Sigmoid colon (tissue), 7 donors: Measurements from ENCODE around the gene PLK3. TPM values are rescaled to one million over a fixed set of nuclear protein-coding genes. Genes with fewer than 3 reads are reported as not detected.
"Not testable (repeated sequence)": the region's sequence is repeated elsewhere in the genome, so short reads cannot be mapped to it uniquely, and the experiment has no call there.

ENCODE experiments used
- DNase-seq: peaks from one replicate; pipeline ENCODE4 v3.0.0-alpha.2; 2019
- H3K27ac ChIP-seq, 4 donors: fragments of 200-600 bp; sonication (generic); one replicate each; pipeline ENCODE4 v1.5.1; 2016 to 2019; ENCODE audit warnings: mild to moderate bottlenecking in 1 of 4
- H3K27me3 ChIP-seq, 3 donors: fragments of 200-600 bp; sonication (generic); one replicate each; pipeline ENCODE4 v1.5.1; 2019; ENCODE audit warnings: mild to moderate bottlenecking in 1 of 3
- H3K36me3 ChIP-seq, 4 donors: fragments of 200-600 bp; sonication (generic); one replicate each; pipeline ENCODE4 v1.5.1; 2016 to 2019
- H3K4me1 ChIP-seq, 4 donors: fragments of 200-600 bp; sonication (generic); one replicate each; pipeline ENCODE4 v1.5.1; 2017 to 2019
- H3K4me3 ChIP-seq, 4 donors: fragments of 200-600 bp; sonication (generic); one replicate each; pipeline ENCODE4 v1.5.1; 2017 to 2019; ENCODE audit warnings: mild to moderate bottlenecking in 2 of 4, moderate library complexity in 1 of 4
- H3K9me3 ChIP-seq, 4 donors: fragments of 200-600 bp in 3 of 4; sonication (generic) in 3 of 4; one replicate each; pipeline versions ENCODE4 v1.5.1 to v1.6.1; 2013 to 2019
- CTCF ChIP-seq, 4 experiments: fragments of 450-650 bp in 3 of 4; fragments of 200-600 bp in 1 of 4; IDR thresholded peaks; one replicate each; pipeline ENCODE4 v1.5.1; 2016 to 2019; ENCODE audit warnings: antibody characterized with exemption in 4 of 4, mild to moderate bottlenecking in 3 of 4, moderate library complexity in 2 of 4
- EP300 ChIP-seq, 4 donors: sonication (generic); formaldehyde crosslinking; IDR thresholded peaks; one replicate each; pipeline ENCODE4 v1.6.1; 2017; ENCODE audit warnings: antibody characterized with exemption in 4 of 4
- POLR2A ChIP-seq, 2 donors: fragments of 450-650 bp; IDR thresholded peaks; one replicate each; pipeline ENCODE4 v1.6.1; 2016; ENCODE audit warnings: antibody characterized with exemption in 2 of 2, mild to moderate bottlenecking in 2 of 2, moderate library complexity in 2 of 2
- POLR2AphosphoS5 ChIP-seq, 4 donors: sonication (generic); formaldehyde crosslinking; IDR thresholded peaks; one replicate each; pipeline ENCODE4 v1.6.1; 2017; ENCODE audit warnings: antibody characterized with exemption in 4 of 4
- WGBS, 2 donors: extraction: QIAGEN DNeasy Blood & Tissue Kit; methylation state at CpG; one replicate each; pipeline ENCODE4 v1.1.7; 2013; 5-methylcytosine and 5-hydroxymethylcytosine counted together
- intact Hi-C: fragments of 100-400 bp; cut with DNase I; formaldehyde crosslinking; loops from one replicate; pipeline ENCODE4 v1.15.1; 2023
- polyA plus RNA-seq, 3 donors: library from polyadenylated mRNA; stranded (reverse); fragments of 200-250 nt; gene quantifications; one replicate each; pipeline ENCODE4 v1.2.3, GENCODE V29; 2013
- total RNA-seq, 4 donors: library from RNA; depleted of rRNA; stranded (reverse); fragments of >200 nt; gene quantifications; one replicate each; pipeline ENCODE4 v1.1.0, GENCODE V29; 2016
- donor health status: healthy with polysubstance abuse.
- donor health status: Bipolar disorder and iron deficiency.
- donor health status: healthy.

Gene PLK3
- total and polyA plus RNA-seq, 7 donors, result 7.2 to 28.1 (median 10.2) TPM

DNA sequence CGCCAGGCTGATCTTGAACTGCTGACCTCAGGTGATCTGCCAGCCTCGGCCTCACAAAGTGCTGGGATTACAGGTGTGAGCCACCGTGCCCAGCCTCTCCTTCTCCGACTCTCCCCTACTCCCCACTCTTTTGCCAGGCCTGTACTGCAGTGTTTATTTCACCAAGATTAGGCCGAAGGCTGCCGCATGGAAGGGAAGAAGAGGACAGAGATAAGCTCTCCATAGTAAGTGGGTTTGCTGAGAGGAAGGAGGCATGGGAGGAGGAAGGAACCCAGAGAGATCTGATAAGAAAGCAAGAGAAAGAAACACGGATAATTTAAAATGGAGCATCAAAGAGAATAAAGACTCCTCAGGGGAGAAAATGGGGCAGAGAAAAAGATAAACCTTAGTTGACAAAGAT, 34.2 kb downstream of the PLK3 start:
- Histone ChIP-seq H3K36me3 (no peaks in the 10 kb centered on the region), H3K27ac (no peak overlapping the region), H3K4me1 (peaks cover 0 to 7% (median 4%) of the 10 kb centered on the region in 4 donors), H3K4me3 (no peak overlapping the region), H3K27me3 (no peaks in the 10 kb centered on the region), H3K9me3 (no peaks in the 10 kb centered on the region)
- TF ChIP-seq EP300 (IDR thresholded peaks at IDR 0.05) (no peak), POLR2AphosphoS5 (IDR thresholded peaks at IDR 0.05) (no peak), CTCF (IDR thresholded peaks at IDR 0.05) (no peak), POLR2A (IDR thresholded peaks at IDR 0.05) (no peak)
- DNase-seq, result no peak
- WGBS, 2 donors, result 71 to 77% methylated on average over 7 of the region's 7 CpGs
- intact Hi-C loops, result no loop called here

GRCh38 chr1:44835738-44836675, 35.8 kb downstream of the PLK3 start:
- TF ChIP-seq EP300 (IDR thresholded peaks at IDR 0.05), result no peak
- peak in 2 of 4 donors; percentile 12 to 20 for TF ChIP-seq POLR2AphosphoS5 (IDR thresholded peaks at IDR 0.05)
- TF ChIP-seq CTCF (IDR thresholded peaks at IDR 0.05), result peak; percentile 58 to 76 (median 70)
- peak; percentile 87 for DNase-seq
- H3K4me3 ChIP-seq, result no peak overlapping the region
- H3K27ac ChIP-seq, result no peak overlapping the region
- no peaks in the 10 kb centered on the region for H3K9me3 ChIP-seq
- no peaks in the 10 kb centered on the region for H3K36me3 ChIP-seq
- WGBS, 2 donors, result 64 to 69% methylated on average over 23 of the region's 23 CpGs
- intact Hi-C loops, result loop anchor here (5.0 kb wide), 1 partner anchor 44 kb away; no protein-coding TSS in a partner anchor
- peaks cover 0 to 7% (median 4%) of the 10 kb centered on the region in 4 donors for H3K4me1 ChIP-seq
- no peaks in the 10 kb centered on the region for H3K27me3 ChIP-seq

DNA sequence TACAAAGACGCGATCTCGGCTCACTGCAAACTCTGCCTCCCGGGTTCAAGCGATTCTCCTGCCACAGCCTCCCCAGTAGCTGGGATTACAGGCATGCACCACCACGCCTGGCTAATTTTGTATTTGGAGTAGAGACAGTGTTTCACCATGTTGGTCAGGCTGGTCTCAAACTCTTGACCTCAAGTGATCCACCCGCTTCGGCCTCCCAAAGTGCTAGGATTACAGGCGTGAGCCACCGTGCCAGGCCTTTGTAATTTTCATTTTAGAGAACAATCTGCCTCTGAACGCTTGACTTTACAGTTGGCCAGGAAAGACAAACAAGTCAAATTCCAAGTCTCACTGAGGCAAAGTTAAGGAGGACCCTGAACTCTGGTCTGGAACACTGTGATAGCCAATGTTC, 38.1 kb downstream of the PLK3 start:
- not testable (repeated sequence) for H3K9me3 ChIP-seq, H3K36me3 ChIP-seq, H3K27me3 ChIP-seq, H3K4me3 ChIP-seq, DNase-seq, H3K27ac ChIP-seq
- H3K4me1 ChIP-seq, result peaks cover 0 to 22% (median 6%) of the 10 kb centered on the region in 4 donors
- intact Hi-C loops, result loop anchor here (5.0 kb wide), 1 partner anchor 46 kb away; no protein-coding TSS in a partner anchor
- WGBS, 2 donors, result 88 to 94% methylated on average over 11 of the region's 11 CpGs

DNA sequence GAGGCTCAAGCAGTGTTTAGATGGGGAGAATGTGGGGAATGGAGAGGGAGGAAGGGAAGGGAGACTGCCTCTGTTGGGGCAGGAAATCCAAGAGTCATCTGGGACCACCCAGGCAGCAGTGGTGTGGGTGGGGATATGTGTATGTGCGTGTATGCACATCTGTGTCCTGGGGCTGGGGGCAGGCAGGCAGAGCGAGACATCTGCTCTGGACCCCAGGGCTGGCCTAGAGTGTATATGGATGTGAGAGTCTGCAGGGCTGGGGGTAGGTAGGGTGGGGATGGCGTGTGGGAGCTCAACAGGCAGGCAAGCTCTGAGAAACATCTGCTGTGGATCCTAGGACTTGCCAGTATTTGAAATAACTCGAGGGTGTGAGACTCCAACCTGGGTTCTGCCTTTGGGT, 39.4 kb downstream of the PLK3 start:
- no peak overlapping the region for H3K27ac ChIP-seq
- WGBS, 2 donors, result 72 to 75% methylated on average over 4 of the region's 4 CpGs
- DNase-seq, result no peak
- no peaks in the 10 kb centered on the region for H3K36me3 ChIP-seq
- no peaks in the 10 kb centered on the region for H3K27me3 ChIP-seq
- TF ChIP-seq POLR2A (IDR thresholded peaks at IDR 0.05), result no peak
- TF ChIP-seq CTCF (IDR thresholded peaks at IDR 0.05), result no peak
- no peak for TF ChIP-seq EP300 (IDR thresholded peaks at IDR 0.05)
- TF ChIP-seq POLR2AphosphoS5 (IDR thresholded peaks at IDR 0.05), result no peak
- intact Hi-C loops, result loop anchor here (5.0 kb wide), 1 partner anchor 47 kb away; no protein-coding TSS in a partner anchor
- no peaks in the 10 kb centered on the region for H3K9me3 ChIP-seq
- H3K4me3 ChIP-seq, result no peak overlapping the region
- peaks cover 0 to 26% (median 9%) of the 10 kb centered on the region in 4 donors for H3K4me1 ChIP-seq

GRCh38 chr1:44842486-44842861, 42.3 kb downstream of the PLK3 start:
- DNase-seq, result no peak
- Histone ChIP-seq H3K27me3 (no peaks in the 10 kb centered on the region), H3K36me3 (no peaks in the 10 kb centered on the region), H3K9me3 (no peaks in the 10 kb centered on the region), H3K27ac (peak overlapping the region; percentile 66 to 82 (median 76)), H3K4me3 (peak overlapping the region; percentile 54 to 77 (median 60)), H3K4me1 (peaks cover 0 to 18% (median 6%) of the 10 kb centered on the region in 4 donors)
- TF ChIP-seq POLR2A (IDR thresholded peaks at IDR 0.05), result no peak
- intact Hi-C loops, result loop anchor here (5.0 kb wide), 3 partner anchors 145 to 460 kb away; partner anchors contain the start of genes EIF2B3, HECTD3 and UROD
- 30 to 61% methylated on average over 16 of the region's 16 CpGs for WGBS, 2 donors
